Limb (tissue), 2 donors: ENCODE data around the gene PRKAG3.

Experiments
- DNase-seq, 2 donors: peaks; one replicate each; pipeline ENCODE4 v3.0.0-alpha.2; 2016; ENCODE audit errors: extremely low spot score in 2 of 2

PRKAG3 gene

GRCh38 chr2:218831378-218831990 is at the start of gene PRKAG3:
Gene PRKAG3, minus strand, starts transcription at chr2:218831803.
- no peak for DNase-seq

DNA sequence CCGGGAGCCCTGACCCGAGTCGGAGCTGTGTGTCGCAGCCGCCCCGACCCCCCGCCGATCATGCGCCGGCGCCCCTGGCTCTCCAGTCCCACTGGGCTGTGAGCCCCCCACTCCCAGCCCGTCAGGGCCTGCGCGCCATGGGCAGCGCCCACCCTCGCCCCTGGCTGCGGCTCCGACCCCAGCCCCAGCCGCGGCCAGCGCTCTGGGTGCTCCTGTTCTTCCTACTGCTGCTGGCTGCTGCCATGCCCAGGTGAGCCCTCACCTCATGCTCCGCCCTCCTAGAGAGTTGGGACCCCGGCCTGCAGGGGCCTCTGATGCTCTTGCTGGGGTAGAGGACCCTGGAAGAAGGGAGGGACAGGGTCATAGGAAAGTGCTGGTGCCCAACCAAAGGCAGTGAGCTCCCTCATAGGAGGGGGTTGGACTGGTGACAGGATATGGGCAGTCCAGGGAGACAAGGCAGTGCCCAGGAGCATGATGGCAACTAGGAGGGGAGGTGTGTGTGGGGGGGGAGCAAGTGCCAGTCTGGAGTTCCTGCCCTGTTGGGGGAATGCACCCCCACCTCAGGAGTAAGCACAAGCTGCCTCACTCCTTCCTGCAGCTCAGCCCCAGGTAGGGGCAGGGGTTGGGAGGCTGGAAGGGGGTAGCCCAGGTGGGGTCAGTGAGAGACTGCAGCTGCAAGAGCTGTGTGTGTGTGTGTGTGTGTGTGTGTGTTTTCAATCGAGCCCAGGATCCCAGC is 49.4 kb upstream of the PRKAG3 start:
- DNase-seq, result no peak

DNA sequence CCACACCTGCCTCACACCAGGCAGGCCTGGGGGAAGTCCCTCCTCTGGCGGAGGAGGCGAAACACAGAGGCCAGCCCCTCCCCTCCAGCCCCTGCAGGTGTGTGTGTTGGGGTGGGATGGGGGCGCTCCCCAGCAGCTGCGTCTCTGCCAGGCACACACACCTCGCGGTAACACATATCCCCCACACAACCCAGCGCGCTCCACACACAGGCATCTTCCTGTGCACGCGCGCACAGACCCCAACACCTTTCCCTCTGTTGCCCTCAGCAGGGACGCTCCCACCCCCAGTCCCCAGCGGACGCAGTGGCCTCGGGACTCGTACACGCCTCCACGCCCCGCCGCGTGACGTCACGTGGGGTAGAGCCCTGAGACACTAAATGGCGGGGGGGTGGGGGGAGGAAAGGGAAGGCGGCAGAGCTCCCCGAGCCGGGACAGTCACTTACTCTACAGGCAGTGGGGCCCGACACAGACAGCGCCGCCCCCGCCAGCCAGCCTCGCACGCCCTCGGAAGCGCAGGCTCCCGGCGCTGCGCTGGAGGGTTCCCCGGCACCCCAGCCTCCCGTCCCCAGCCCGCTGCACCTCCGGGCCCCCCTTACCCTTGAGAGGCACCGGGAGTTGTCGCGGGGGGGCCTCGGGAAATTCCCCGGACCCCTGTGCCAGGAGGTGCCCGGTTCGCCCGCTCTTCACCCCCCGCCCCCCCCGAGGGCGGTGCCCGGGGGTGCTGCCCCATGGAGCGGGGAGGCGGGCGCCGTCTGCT is 48.7 kb upstream of the PRKAG3 start, which contains the start of gene WNT10A:
TSS of gene WNT10A (plus strand) at position 751 of the 757 bp plus-strand sequence. CDS start 144 bp downstream, outside the sequence.
- no peak for DNase-seq

- DNase-seq, result no peak
Measured at GRCh38 chr2:218879776-218880101, 48.1 kb upstream of the PRKAG3 start.

- DNase-seq, result peak; percentile 48 to 56
Measured at GRCh38 chr2:218878926-218879761, 47.5 kb upstream of the PRKAG3 start.

DNA sequence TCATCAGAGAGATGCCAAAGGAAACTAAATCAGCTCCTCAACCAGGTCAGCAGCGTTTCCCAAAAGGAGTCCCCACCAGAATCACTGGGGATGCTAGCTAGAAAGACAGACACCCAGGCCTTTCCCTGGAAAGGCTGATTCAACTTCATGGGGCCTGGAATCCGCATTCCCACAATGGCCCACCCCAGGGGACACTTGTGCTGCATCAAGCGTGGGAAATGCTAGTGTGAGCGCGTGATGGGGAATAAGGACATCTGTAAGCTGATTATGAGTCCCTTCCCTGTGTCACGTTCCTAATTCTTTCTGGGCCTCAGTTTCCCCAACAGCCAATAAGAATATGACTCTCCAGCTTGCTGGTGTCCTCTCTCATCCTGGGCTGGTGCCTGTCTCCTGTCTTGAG is 46.9 kb upstream of the PRKAG3 start:
- DNase-seq, result no peak

- no peak for DNase-seq
Measured at GRCh38 chr2:218877891-218878290, 46.3 kb upstream of the PRKAG3 start.

DNA sequence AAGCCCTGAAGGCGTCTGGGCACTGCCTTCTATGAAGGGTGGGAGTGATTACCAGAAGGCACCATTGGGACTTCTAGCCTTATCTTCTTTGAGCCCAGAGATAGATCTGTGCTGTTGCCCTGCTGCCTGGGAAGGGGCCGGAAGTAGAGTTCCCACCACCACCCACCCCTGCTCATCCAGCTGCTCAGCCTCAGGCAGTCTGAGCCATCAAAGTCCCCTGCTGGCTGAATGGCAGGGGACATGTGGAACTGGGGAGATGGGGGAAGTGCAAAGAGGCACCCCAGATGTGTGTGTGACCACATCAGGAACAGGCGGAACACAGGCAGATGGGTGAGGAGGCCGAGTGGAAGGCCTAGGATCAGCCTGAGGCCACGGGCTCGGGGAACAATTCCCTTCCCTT is 45.7 kb upstream of the PRKAG3 start:
- DNase-seq, result no peak

GRCh38 chr2:218876562-218877219 is 45.1 kb upstream of the PRKAG3 start:
- DNase-seq, result peak; percentile 64 to 82

GRCh38 chr2:218875692-218876246 is 44.2 kb upstream of the PRKAG3 start:
- no peak for DNase-seq

- DNase-seq, result no peak
Measured at GRCh38 chr2:218873359-218874194, 42.0 kb upstream of the PRKAG3 start.

- no peak for DNase-seq
Measured at GRCh38 chr2:218872645-218873358, 41.2 kb upstream of the PRKAG3 start.

GRCh38 chr2:218871345-218872302 is 40.0 kb upstream of the PRKAG3 start:
- DNase-seq, result no peak

DNA sequence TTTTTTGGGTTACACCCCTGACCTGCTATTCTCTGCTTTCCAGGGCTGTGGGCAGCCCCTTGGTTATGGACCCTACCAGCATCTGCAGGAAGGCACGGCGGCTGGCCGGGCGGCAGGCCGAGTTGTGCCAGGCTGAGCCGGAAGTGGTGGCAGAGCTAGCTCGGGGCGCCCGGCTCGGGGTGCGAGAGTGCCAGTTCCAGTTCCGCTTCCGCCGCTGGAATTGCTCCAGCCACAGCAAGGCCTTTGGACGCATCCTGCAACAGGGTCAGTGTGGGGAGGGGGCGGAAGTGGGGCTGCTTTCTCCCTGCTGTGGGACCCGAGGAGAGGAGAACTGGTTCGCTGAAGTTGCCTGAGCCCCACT is 39.4 kb upstream of the PRKAG3 start:
- DNase-seq, result no peak

- DNase-seq, result no peak
Measured at GRCh38 chr2:218869064-218869463, 37.5 kb upstream of the PRKAG3 start.

DNA sequence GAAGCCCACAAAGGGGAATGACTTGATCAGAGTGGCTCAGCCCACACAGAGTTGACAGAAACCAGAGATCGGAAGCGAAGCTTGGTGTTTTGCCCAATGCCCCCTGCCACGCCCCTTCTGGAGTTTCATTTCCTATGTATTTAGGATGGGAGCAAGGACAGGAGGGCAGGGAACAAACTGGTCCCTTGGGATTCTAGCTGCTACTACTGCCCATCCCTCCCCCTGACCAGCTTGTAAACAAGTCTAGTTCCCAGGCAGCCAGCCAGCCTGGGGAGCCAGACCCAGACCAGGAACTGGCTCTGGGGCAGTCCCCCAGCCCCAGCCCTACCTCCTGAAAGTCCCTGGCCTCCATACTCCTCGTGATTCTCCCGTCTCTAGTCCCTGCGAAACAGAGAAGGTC is 36.3 kb upstream of the PRKAG3 start:
- no peak for DNase-seq

- no peak for DNase-seq
Measured at GRCh38 chr2:218865999-218866398, 34.4 kb upstream of the PRKAG3 start.

GRCh38 chr2:218865396-218865795 is 33.8 kb upstream of the PRKAG3 start:
- DNase-seq, result no peak
